PC-3 (cell line): Measurements from ENCODE around the gene TAOK3.

ENCODE experiments used
- EZH2 ChIP-seq: fragments of 300-600 bp; sonication (generic); IDR thresholded peaks from one replicate; pipeline ENCODE4 v1.6.1; 2017; ENCODE audit warnings: antibody characterized with exemption, mild to moderate bottlenecking, low read length; ENCODE audit not compliant: unreplicated experiment
- EZH2phosphoT487 ChIP-seq: fragments of 300-600 bp; sonication (generic); IDR thresholded peaks from 2 replicates; pipeline ENCODE4 v1.6.1; 2018; ENCODE audit warnings: mild to moderate bottlenecking, antibody characterized with exemption, low read length, borderline replicate concordance
- TF ChIP-seq, protein P1 (sequence below): fragments of 300-600 bp; sonication (generic); conservative IDR thresholded peaks from 2 replicates; pipeline ENCODE4 v1.5.1; 2017; ENCODE audit warnings: antibody characterized with exemption, low read depth, mild to moderate bottlenecking, low read length

DNA sequence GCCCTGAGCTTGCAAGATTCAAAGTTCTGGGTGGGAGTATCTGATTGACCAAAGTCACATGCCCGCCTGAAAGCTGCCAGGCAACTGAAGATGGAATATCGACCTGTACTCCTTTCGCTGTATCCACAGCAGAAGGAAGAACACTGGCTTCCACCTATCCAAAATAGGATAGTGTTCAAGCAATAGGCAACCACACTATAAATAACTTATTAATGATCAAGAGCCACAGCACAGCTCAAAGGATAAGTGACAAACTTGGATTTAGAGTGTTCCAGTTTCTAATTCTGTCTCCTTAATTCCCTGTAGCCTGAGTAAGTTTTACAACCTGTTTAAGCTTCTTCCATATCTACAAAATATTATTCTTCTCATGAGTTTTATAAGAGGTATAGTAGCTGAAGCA lies 89.9 kb downstream of the TAOK3 start:
- TF ChIP-seq, protein P1, sequence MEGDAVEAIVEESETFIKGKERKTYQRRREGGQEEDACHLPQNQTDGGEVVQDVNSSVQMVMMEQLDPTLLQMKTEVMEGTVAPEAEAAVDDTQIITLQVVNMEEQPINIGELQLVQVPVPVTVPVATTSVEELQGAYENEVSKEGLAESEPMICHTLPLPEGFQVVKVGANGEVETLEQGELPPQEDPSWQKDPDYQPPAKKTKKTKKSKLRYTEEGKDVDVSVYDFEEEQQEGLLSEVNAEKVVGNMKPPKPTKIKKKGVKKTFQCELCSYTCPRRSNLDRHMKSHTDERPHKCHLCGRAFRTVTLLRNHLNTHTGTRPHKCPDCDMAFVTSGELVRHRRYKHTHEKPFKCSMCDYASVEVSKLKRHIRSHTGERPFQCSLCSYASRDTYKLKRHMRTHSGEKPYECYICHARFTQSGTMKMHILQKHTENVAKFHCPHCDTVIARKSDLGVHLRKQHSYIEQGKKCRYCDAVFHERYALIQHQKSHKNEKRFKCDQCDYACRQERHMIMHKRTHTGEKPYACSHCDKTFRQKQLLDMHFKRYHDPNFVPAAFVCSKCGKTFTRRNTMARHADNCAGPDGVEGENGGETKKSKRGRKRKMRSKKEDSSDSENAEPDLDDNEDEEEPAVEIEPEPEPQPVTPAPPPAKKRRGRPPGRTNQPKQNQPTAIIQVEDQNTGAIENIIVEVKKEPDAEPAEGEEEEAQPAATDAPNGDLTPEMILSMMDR: no peak
- no peak for TF ChIP-seq EZH2
- TF ChIP-seq EZH2phosphoT487: no peak
